Astrocyte of the spinal cord (primary cell): ENCODE results near the gene VAV2.

Experiments
- DNase-seq: peaks from one replicate; pipeline ENCODE4 v3.0.0; 2011; ENCODE audit warnings: low read depth, low spot score
- H3K4me3 ChIP-seq: 2 replicates; pipeline ENCODE4 v1.5.1; 2011; ENCODE audit warnings: low read depth, mild to moderate bottlenecking, low read length, moderate library complexity
- CTCF ChIP-seq: IDR thresholded peaks from 2 replicates; pipeline ENCODE4 v1.5.1; 2012; ENCODE audit warnings: low read depth, mild to moderate bottlenecking, low read length, inconsistent platforms
- in situ Hi-C: cut with HindIII; loops from 2 replicates; pipeline ENCODE4 v1.10.0; 2017; ENCODE audit warnings: low sequenced_read_pairs

Gene VAV2

GRCh38 chr9:133742251-133742650 lies 249.9 kb downstream of the VAV2 start:
- in situ Hi-C loops = no loop called here
- no peak for DNase-seq
- no peak overlapping the region for H3K4me3 ChIP-seq

GRCh38 chr9:133741716-133742115 lies 250.4 kb downstream of the VAV2 start:
- no peak overlapping the region for H3K4me3 ChIP-seq
- TF ChIP-seq CTCF = no peak
- no peak for DNase-seq
- in situ Hi-C loops = no loop called here

More at GRCh38 chr9:133742251-133742650, 249.9 kb downstream of the VAV2 start:
- TF ChIP-seq CTCF = no peak

GRCh38 chr9:133740911-133741310 lies 251.2 kb downstream of the VAV2 start:
- in situ Hi-C loops = no loop called here
- DNase-seq = no peak
- H3K4me3 ChIP-seq = no peak overlapping the region
- TF ChIP-seq CTCF = no peak

- no peak overlapping the region for H3K4me3 ChIP-seq
- DNase-seq = no peak
- no peak for TF ChIP-seq CTCF
- in situ Hi-C loops = no loop called here
Measured at GRCh38 chr9:133739408-133740280, 252.5 kb downstream of the VAV2 start.

- no peak for DNase-seq
- no peak overlapping the region for H3K4me3 ChIP-seq
- in situ Hi-C loops = no loop called here
- TF ChIP-seq CTCF = no peak
Measured at GRCh38 chr9:133738640-133739225, 253.4 kb downstream of the VAV2 start.

- no peak for TF ChIP-seq CTCF
- in situ Hi-C loops = no loop called here
- DNase-seq = peak; percentile 26
- peak within 1 kb of the TSS; percentile 8 for H3K4me3 ChIP-seq
Measured at GRCh38 chr9:133737774-133738639, 254.1 kb downstream of the VAV2 start, which contains the start of gene SARDH. Gene SARDH (minus strand): TSS chr9:133738352. CDS start chr9:133734173, 4,179 bp downstream.
